ENCODE data around the gene HEXIM2. TPM values are rescaled to one million over a fixed set of nuclear protein-coding genes. Genes with fewer than 3 reads are reported as not detected.

Gene HEXIM2
- total RNA-seq, 1 experiment from 2014 or later: 11.9 TPM

- Mint-ChIP-seq H3K27ac (peak overlapping the region; percentile 71; the same call in 1 of the 2 replicates), H3K4me3 (peak overlapping the region; percentile 77), H3K4me1 (peaks cover 28% of the 10 kb centered on the region), H3K27me3 (ENCODE audit: low read depth) (peaks cover 3% of the 10 kb centered on the region; the same call in 1 of the 2 replicates), H3K9me3 (no peaks in the 10 kb centered on the region), H3K36me3 (peaks cover 3% of the 10 kb centered on the region; the same call in 1 of the 2 replicates)
- TF ChIP-seq E2F5 (CRISPR knock-in tag; IDR thresholded peaks at IDR 0.05) (no peak), ETV6 (CRISPR knock-in tag; IDR thresholded peaks at IDR 0.05) (0 out of 2 replicates have a peak, but pooled peaks have one; percentile 27), CREB1 (CRISPR knock-in tag; IDR thresholded peaks at IDR 0.05) (no peak)
- ChIA-PET POLR2A (interaction anchor here (1.0 to 3.1 kb wide), 3 partner anchors 8 to 29 kb away, joined by 5 to 16 read pairs (median 8); partner anchors contain the start of genes ACBD4 and HEXIM2), CTCF (interaction anchor here (1.0 to 16.3 kb wide), 6 partner anchors 9 to 92 kb away, joined by 4 to 531 read pairs (median 13); partner anchors contain the start of genes ACBD4, HEXIM2 and PLCD3)
- no peak for DNase-seq (ENCODE audit: low spot score)
- ATAC-seq: no peak
Measured at GRCh38 chr17:45143094-45143670, 18.5 kb upstream of the HEXIM2 start.

GRCh38 chr17:45143767-45144198, 17.9 kb upstream of the HEXIM2 start:
- Mint-ChIP-seq H3K27me3 (ENCODE audit: low read depth) (peaks cover 5% of the 10 kb centered on the region; the same call in 1 of the 2 replicates), H3K4me1 (peaks cover 28% of the 10 kb centered on the region), H3K27ac (0 out of 2 replicates have a peak overlapping the region, but pooled peaks have one; percentile 36), H3K36me3 (peaks cover 3% of the 10 kb centered on the region; the same call in 1 of the 2 replicates), H3K4me3 (peak overlapping the region; percentile 77), H3K9me3 (no peaks in the 10 kb centered on the region)
- no peak for TF ChIP-seq MAX (CRISPR knock-in tag; IDR thresholded peaks at IDR 0.05)
- no peak for TF ChIP-seq MXD4 (CRISPR knock-in tag; IDR thresholded peaks at IDR 0.05; ENCODE audit: borderline replicate concordance)
- TF ChIP-seq SP1 (CRISPR knock-in tag; conservative IDR thresholded peaks at IDR 0.05): 0 out of 2 replicates have a peak, but pooled peaks have one; percentile 18
- DNase-seq (ENCODE audit: low spot score): peak; percentile 64
- CTCF ChIA-PET: interaction anchor here (1.0 to 16.3 kb wide), 7 partner anchors 10 to 92 kb away, joined by 4 to 531 read pairs (median 7); partner anchors contain the start of genes ACBD4, HEXIM2 and PLCD3
- no peak; the same call in none of the 2 replicates for ATAC-seq
- POLR2A ChIA-PET: interaction anchor here (0.9 to 3.1 kb wide), 5 partner anchors 9 to 83 kb away, joined by 3 to 16 read pairs (median 5); partner anchors contain the start of genes ACBD4, HEXIM2 and NMT1

GRCh38 chr17:45144199-45145034, 17.3 kb upstream of the HEXIM2 start:
- ATAC-seq: peak; percentile 3
- Mint-ChIP-seq H3K4me3 (peak overlapping the region; percentile 98), H3K27me3 (ENCODE audit: low read depth) (peaks cover 5% of the 10 kb centered on the region; the same call in 1 of the 2 replicates), H3K4me1 (peaks cover 28% of the 10 kb centered on the region), H3K9me3 (no peaks in the 10 kb centered on the region), H3K27ac (no peak overlapping the region; the same call in 1 of the 2 replicates), H3K36me3 (peaks cover 3% of the 10 kb centered on the region; the same call in 1 of the 2 replicates)
- CTCF ChIA-PET: interaction anchor here (1.0 to 16.3 kb wide), 7 partner anchors 10 to 91 kb away, joined by 4 to 531 read pairs (median 7); partner anchors contain the start of genes ACBD4, HEXIM2 and PLCD3
- DNase-seq (ENCODE audit: low spot score): peak; percentile 56
- POLR2A ChIA-PET: interaction anchor here (0.6 to 3.1 kb wide), 7 partner anchors 9 to 101 kb away, joined by 3 to 16 read pairs (median 5); partner anchors contain the start of genes ACBD4, HEXIM2 and NMT1
- TF ChIP-seq RORB (CRISPR knock-in tag; IDR thresholded peaks at IDR 0.05) (no peak), ZSCAN18 (CRISPR knock-in tag; IDR thresholded peaks at IDR 0.05) (no peak), PRRX2 (CRISPR knock-in tag; IDR thresholded peaks at IDR 0.05) (0 out of 2 replicates have a peak, but pooled peaks have one; percentile 38), SMAD3 (CRISPR knock-in tag; IDR thresholded peaks at IDR 0.05; ENCODE audit: borderline replicate concordance) (no peak; the same call in 1 of the 2 replicates), ZBTB21 (CRISPR knock-in tag; IDR thresholded peaks at IDR 0.05; ENCODE audit: borderline replicate concordance) (0 out of 2 replicates have a peak, but pooled peaks have one; percentile 73), ATF6 (CRISPR knock-in tag; IDR thresholded peaks at IDR 0.05) (no peak), TP53 (CRISPR knock-in tag; IDR thresholded peaks at IDR 0.05) (peak; percentile 65; the same call in 1 of the 2 replicates), NFE2L1 (CRISPR knock-in tag; IDR thresholded peaks at IDR 0.05) (0 out of 2 replicates have a peak, but pooled peaks have one; percentile 9), NR1H2 (CRISPR knock-in tag; IDR thresholded peaks at IDR 0.05) (no peak), ZBTB43 (CRISPR knock-in tag; IDR thresholded peaks at IDR 0.05) (peak; percentile 44; the same call in 1 of the 2 replicates), KAT7 (CRISPR knock-in tag; IDR thresholded peaks at IDR 0.05; ENCODE audit: borderline replicate concordance) (0 out of 2 replicates have a peak, but pooled peaks have one; percentile 42), E2F4 (CRISPR knock-in tag; IDR thresholded peaks at IDR 0.05; ENCODE audit: borderline replicate concordance, low read depth) (no peak), ZNF232 (CRISPR knock-in tag; IDR thresholded peaks at IDR 0.05) (no peak), ZMAT4 (CRISPR knock-in tag; IDR thresholded peaks at IDR 0.05) (0 out of 2 replicates have a peak, but pooled peaks have one; percentile 21)

Measured in WTC11 (cell line).